Fibroblast of lung (primary cell): ENCODE results near the gene GAREM2. TPM values are rescaled to one million over a fixed set of nuclear protein-coding genes. Genes with fewer than 3 reads are reported as not detected.

Experiments used
- DNase-seq, 2 donors: peaks; one replicate each; pipeline versions ENCODE4 v3.0.0 to v3.0.0-alpha.2; 2010; ENCODE audit warnings: low read depth in 2 of 2
- H2AFZ ChIP-seq: 2 replicates; pipeline ENCODE4 v1.5.1; 2012; ENCODE audit warnings: low read length, control low read depth, inconsistent platforms
- H3K27ac ChIP-seq: 2 replicates; pipeline ENCODE4 v1.5.1; 2011; ENCODE audit warnings: low read length, control low read depth; ENCODE audit not compliant: insufficient read depth
- H3K27me3 ChIP-seq: 2 replicates; pipeline ENCODE4 v1.5.1; 2011; ENCODE audit warnings: mild to moderate bottlenecking, low read length; ENCODE audit not compliant: control insufficient read depth, insufficient read depth
- H3K36me3 ChIP-seq: 2 replicates; pipeline ENCODE4 v1.5.1; 2011; ENCODE audit warnings: low read length; ENCODE audit not compliant: control insufficient read depth, insufficient read depth
- H3K4me1 ChIP-seq: 2 replicates; pipeline ENCODE4 v1.5.1; 2011; ENCODE audit warnings: low read length; ENCODE audit not compliant: control insufficient read depth, insufficient read depth; ENCODE audit errors: extremely low read depth
- H3K4me2 ChIP-seq: 2 replicates; pipeline ENCODE4 v1.5.1; 2011; ENCODE audit warnings: low read length, control low read depth; ENCODE audit not compliant: insufficient read depth; ENCODE audit errors: extremely low read depth
- H3K4me3 ChIP-seq, 4 experiments: fragments of 200-600 bp in 1 of 4; sonication (generic) in 1 of 4; replicated peaks in 1 of 4; 2 replicates each; pipeline ENCODE4 v1.5.1; 2011 to 2016; ENCODE audit warnings: low read length in 4 of 4, low read depth in 3 of 4, mild to moderate bottlenecking in 3 of 4, control low read depth in 2 of 4, inconsistent platforms in 1 of 4, mixed read lengths in 1 of 4; ENCODE audit not compliant: insufficient read depth in 1 of 4; ENCODE audit errors: control extremely low read depth in 1 of 4
- H3K79me2 ChIP-seq: 2 replicates; pipeline ENCODE4 v1.5.1; 2012; ENCODE audit warnings: mild to moderate bottlenecking, low read length, inconsistent platforms; ENCODE audit not compliant: control insufficient read depth, insufficient read depth
- H3K9ac ChIP-seq: 2 replicates; pipeline ENCODE4 v1.5.1; 2011; ENCODE audit warnings: mild to moderate bottlenecking, low read length, control low read depth; ENCODE audit not compliant: insufficient read depth
- H3K9me3 ChIP-seq: 2 replicates; pipeline ENCODE4 v1.5.1; 2012; ENCODE audit warnings: low read depth, low read length; ENCODE audit not compliant: control insufficient read depth, insufficient read depth
- H4K20me1 ChIP-seq: 2 replicates; pipeline ENCODE4 v1.5.1; 2011; ENCODE audit warnings: low read length; ENCODE audit not compliant: control insufficient read depth, insufficient read depth; ENCODE audit errors: extremely low read depth
- EZH2 ChIP-seq: IDR thresholded peaks from 2 replicates; pipeline ENCODE4 v1.5.1; 2012; ENCODE audit warnings: low read length, control low read depth, mild to moderate bottlenecking; ENCODE audit errors: missing control alignments
- polyA plus RNA-seq, 2 donors: library from polyadenylated mRNA; depleted of rRNA in 1 of 2; stranded (reverse) in 1 of 2; unstranded in 1 of 2; fragments of >200 nt; gene quantifications; 2 replicates each; pipeline ENCODE4 v1.2.1, GENCODE V29; 2011 to 2012; ENCODE audit warnings: missing spikeins in 1 of 2
- total RNA-seq: library from RNA; depleted of rRNA; stranded (reverse); fragments of >200 nt; gene quantifications from 2 replicates; pipeline ENCODE4 v1.2.1, GENCODE V29; 2014
- TF ChIP-seq, protein P1 (sequence below), 2 donors: IDR thresholded peaks in 1 of 2; conservative IDR thresholded peaks in 1 of 2; 1 replicate in 1 of 2; 2 replicates in 1 of 2; pipeline ENCODE4 v1.5.1; 2011 to 2012; ENCODE audit warnings: low read length in 2 of 2, control low read depth in 1 of 2, inconsistent platforms in 1 of 2, low read depth in 1 of 2, mild to moderate bottlenecking in 1 of 2

The GAREM2 gene
- total and polyA plus RNA-seq, 2 donors (not counting 1 experiment from before 2014, with no cell fraction given) = 0.66 to 1.6 TPM

DNA sequence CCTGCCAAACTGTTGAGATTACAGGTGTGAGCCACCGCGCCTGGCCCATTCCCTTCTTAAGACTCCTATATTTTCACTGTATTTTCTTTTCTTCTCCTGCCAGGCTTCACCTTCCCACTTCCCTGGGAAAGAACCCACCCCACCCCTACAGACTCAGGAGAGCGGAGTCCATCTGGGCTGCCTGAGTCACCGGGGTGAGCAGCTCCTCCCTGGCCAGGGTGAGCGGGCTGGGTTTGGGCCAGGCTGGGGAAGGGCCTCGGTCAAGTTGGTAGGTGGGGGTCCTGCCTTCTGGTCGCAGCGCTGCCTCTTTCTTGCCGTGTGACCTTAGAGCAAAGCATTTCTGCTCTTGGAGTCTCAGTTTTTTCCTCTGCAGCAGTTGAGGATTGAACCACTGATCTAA is 2.1 kb upstream of the GAREM2 start:
- Histone ChIP-seq H3K4me3 (no peak overlapping the region), H3K79me2 (no peaks in the 10 kb centered on the region), H4K20me1 (no peaks in the 10 kb centered on the region), H3K4me1 (no peaks in the 10 kb centered on the region), H3K27ac (no peak overlapping the region), H3K4me2 (no peak overlapping the region), H3K36me3 (no peaks in the 10 kb centered on the region), H3K9ac (no peak overlapping the region), H2AFZ (no peak overlapping the region), H3K27me3 (peaks cover 19% of the 10 kb centered on the region), H3K9me3 (no peaks in the 10 kb centered on the region)
- DNase-seq = no peak
- no peak for TF ChIP-seq EZH2
- TF ChIP-seq, protein P1, sequence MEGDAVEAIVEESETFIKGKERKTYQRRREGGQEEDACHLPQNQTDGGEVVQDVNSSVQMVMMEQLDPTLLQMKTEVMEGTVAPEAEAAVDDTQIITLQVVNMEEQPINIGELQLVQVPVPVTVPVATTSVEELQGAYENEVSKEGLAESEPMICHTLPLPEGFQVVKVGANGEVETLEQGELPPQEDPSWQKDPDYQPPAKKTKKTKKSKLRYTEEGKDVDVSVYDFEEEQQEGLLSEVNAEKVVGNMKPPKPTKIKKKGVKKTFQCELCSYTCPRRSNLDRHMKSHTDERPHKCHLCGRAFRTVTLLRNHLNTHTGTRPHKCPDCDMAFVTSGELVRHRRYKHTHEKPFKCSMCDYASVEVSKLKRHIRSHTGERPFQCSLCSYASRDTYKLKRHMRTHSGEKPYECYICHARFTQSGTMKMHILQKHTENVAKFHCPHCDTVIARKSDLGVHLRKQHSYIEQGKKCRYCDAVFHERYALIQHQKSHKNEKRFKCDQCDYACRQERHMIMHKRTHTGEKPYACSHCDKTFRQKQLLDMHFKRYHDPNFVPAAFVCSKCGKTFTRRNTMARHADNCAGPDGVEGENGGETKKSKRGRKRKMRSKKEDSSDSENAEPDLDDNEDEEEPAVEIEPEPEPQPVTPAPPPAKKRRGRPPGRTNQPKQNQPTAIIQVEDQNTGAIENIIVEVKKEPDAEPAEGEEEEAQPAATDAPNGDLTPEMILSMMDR (conservative IDR thresholded peaks at IDR 0.05 in 1 of 2, IDR thresholded peaks at IDR 0.05 in 1 of 2; ENCODE audit: low read depth in 1 of 2, low read length in 2 of 2) = no peak

DNA sequence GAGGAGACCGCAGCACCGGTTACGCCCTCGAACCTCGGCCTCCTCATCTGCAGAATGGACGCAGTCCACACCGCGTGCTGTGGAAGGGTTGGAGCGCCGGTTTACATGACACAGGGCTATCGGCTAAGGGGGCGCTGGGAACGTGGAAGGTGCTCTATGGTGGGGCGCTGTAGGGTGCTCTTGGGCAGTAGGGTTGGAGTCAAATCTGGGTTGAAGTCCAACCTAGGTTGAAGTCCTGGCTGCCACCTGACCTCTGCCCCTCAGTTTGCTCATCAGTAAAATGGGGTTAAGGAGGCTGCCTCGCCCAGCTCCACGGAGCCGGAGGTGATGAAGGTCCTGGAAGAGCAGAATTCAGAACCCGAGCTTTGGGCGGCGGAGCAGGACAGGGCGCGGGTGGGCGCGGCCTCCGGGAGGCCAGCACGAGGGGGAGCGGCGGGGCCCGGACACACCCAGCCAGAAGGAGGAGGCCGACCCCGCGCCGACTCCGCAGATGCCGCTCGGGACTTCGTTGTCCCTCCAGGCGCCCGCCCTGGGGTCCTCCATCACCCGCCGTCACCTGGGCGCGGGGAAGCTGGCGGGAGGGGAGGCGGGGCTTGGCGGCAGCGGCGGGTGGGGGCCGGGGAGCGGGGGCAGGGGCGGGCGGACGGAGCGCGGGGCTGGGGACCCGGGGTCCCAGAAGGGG is 558 bp upstream of the GAREM2 start:
- no peaks in the 10 kb centered on the region for H3K36me3 ChIP-seq
- TF ChIP-seq, protein P1 (conservative IDR thresholded peaks at IDR 0.05 in 1 of 2, IDR thresholded peaks at IDR 0.05 in 1 of 2; ENCODE audit: low read depth in 1 of 2, low read length in 2 of 2) = no peak
- TF ChIP-seq EZH2 = peak; percentile 93
- no peak overlapping the region for H3K4me2 ChIP-seq
- no peak overlapping the region for H3K9ac ChIP-seq
- no peaks in the 10 kb centered on the region for H4K20me1 ChIP-seq
- H2AFZ ChIP-seq = no peak overlapping the region
- no peaks in the 10 kb centered on the region for H3K9me3 ChIP-seq
- peaks cover 19% of the 10 kb centered on the region for H3K27me3 ChIP-seq
- no peak for DNase-seq
- no peaks in the 10 kb centered on the region for H3K4me1 ChIP-seq
- no peaks in the 10 kb centered on the region for H3K79me2 ChIP-seq
- no peak overlapping the region for H3K27ac ChIP-seq
- peak overlapping the region in 1 of 4 experiments; percentile 14 for H3K4me3 ChIP-seq

DNA sequence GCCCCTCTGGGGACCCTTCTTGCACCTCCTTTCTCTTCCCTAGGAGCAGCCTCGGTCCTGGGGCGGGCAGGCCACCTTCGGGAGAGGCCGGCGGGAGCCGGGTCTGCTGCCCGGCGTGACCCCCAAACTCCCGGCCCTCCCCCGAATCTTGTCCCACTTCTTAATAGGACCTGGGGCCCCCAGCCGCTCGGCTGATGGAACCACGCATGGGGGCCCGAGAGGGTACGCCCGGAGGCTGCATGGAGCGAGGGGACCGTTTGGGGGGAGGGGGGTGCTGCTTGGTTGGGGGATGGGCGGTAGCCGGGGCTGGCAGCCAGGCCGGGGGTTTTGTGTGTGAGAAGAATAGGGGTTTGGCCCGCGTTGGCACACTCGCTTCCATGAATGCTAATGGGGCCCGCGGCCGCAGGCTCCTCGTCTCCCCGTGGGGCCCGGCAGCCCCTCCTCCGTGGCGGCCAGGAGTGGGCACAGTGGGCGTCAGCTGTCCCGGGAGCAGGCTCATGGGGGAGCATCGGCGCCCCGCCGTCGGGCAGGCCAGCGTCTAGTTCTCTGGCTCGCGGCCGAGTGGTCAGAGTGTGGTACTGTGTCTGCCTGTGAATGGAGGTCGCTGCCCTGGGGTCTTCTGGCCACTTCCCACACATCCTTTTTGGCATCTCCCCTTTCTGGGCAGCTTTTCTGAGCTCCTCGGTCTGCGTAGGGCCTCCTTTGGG is 1.0 kb downstream of the GAREM2 start:
- no peaks in the 10 kb centered on the region for H3K9me3 ChIP-seq
- H4K20me1 ChIP-seq = no peaks in the 10 kb centered on the region
- H3K79me2 ChIP-seq = no peaks in the 10 kb centered on the region
- no peak overlapping the region for H3K4me2 ChIP-seq
- no peak overlapping the region for H3K9ac ChIP-seq
- H3K4me1 ChIP-seq = no peaks in the 10 kb centered on the region
- H3K27me3 ChIP-seq = peaks cover 22% of the 10 kb centered on the region
- H2AFZ ChIP-seq = no peak overlapping the region
- H3K36me3 ChIP-seq = no peaks in the 10 kb centered on the region
- H3K4me3 ChIP-seq = no peak overlapping the region
- no peak for DNase-seq
- H3K27ac ChIP-seq = no peak overlapping the region
- TF ChIP-seq, protein P1 (conservative IDR thresholded peaks at IDR 0.05 in 1 of 2, IDR thresholded peaks at IDR 0.05 in 1 of 2; ENCODE audit: low read depth in 1 of 2, low read length in 2 of 2) = no peak
- TF ChIP-seq EZH2 = peak; percentile 47
